Adrenal gland (tissue), 12 donors: ENCODE data around the gene NRSN2. TPM values are rescaled to one million over a fixed set of nuclear protein-coding genes. Genes with fewer than 3 reads are reported as not detected.
"Not testable (repeated sequence)": the region's sequence is repeated elsewhere in the genome, so short reads cannot be mapped to it uniquely, and the experiment has no call there.

ENCODE experiments used
- DNase-seq, 7 donors: peaks; one replicate each; pipeline ENCODE4 v3.0.0-alpha.2; 2019 to 2020
- H3K27ac ChIP-seq, 5 donors: fragments of 200-600 bp; sonication (generic) in 4 of 5; 1 replicate in 3 of 5; 2 replicates in 2 of 5; pipeline versions ENCODE4 v1.5.1 to v1.8.0; 2016 to 2020; ENCODE audit warnings: mild to moderate bottlenecking in 1 of 5
- H3K27me3 ChIP-seq: fragments of 200-600 bp; 2 replicates; pipeline ENCODE4 v1.8.0; 2021
- H3K36me3 ChIP-seq, 2 donors: fragments of 200-600 bp; replicated peaks in 1 of 2; 1 replicate in 1 of 2; 2 replicates in 1 of 2; pipeline versions ENCODE4 v1.5.1 to v1.8.0; 2018 to 2022
- H3K4me1 ChIP-seq, 2 donors: fragments of 200-600 bp; replicated peaks in 1 of 2; 1 replicate in 1 of 2; 2 replicates in 1 of 2; pipeline versions ENCODE4 v1.5.1 to v1.8.0; 2018 to 2021
- H3K4me3 ChIP-seq, 4 donors: fragments of 200-600 bp; sonication (generic) in 3 of 4; one replicate each; pipeline ENCODE4 v1.5.1; 2016 to 2018
- H3K9me3 ChIP-seq, 3 donors: fragments of 200-600 bp; sonication (generic) in 1 of 3; replicated peaks in 1 of 3; 1 replicate in 2 of 3; 2 replicates in 1 of 3; pipeline versions ENCODE4 v1.5.1 to v1.8.0; 2016 to 2021
- POLR2A ChIP-seq, 2 donors: fragments of 450-650 bp; IDR thresholded peaks; one replicate each; pipeline ENCODE4 v1.6.1; 2017; ENCODE audit warnings: antibody characterized with exemption in 2 of 2, mild to moderate bottlenecking in 2 of 2, moderate library complexity in 1 of 2
- WGBS, 4 donors: extraction: QIAGEN DNeasy Blood & Tissue Kit in 2 of 4; methylation state at CpG; one replicate each; pipeline versions ENCODE4 v1.1.5 to v1.1.7; 2013 to 2017; 5-methylcytosine and 5-hydroxymethylcytosine counted together
- intact Hi-C, 2 donors: fragments of 100-400 bp; cut with DNase I; formaldehyde crosslinking; loops; one replicate each; pipeline versions ENCODE4 v1.14.1 to v1.15.0; 2022 to 2023
- polyA plus RNA-seq, 3 donors: library from polyadenylated mRNA; stranded (reverse); fragments of 200-250 nt in 2 of 3; fragments of 350-450 nt in 1 of 3; fragmentation: Illumina TruSeq in 1 of 3; extraction: RNeasy Lipid Tissue Mini Kit (QIAGEN cat#74804) in 1 of 3; gene quantifications; one replicate each; pipeline ENCODE4 v1.2.3, GENCODE V29; 2013 to 2014
- total RNA-seq, 9 donors: library from RNA; depleted of rRNA in 4 of 9; stranded (reverse); fragments of >200 nt in 4 of 9; fragments of 120-200 nt in 1 of 9; fragmentation: NEBNext Ultra II Directional in 1 of 9; extraction: Animal tissue kit (Norgen Biotek cat#: 25700) in 1 of 9; gene quantifications; one replicate each; pipeline versions ENCODE4 v1.1.0 to v1.2.4, GENCODE V29; 2013 to 2023
- TF ChIP-seq, protein P1 (sequence below), 6 experiments: fragments of 450-650 bp in 4 of 6; fragments of 200-600 bp in 2 of 6; sonication (generic) in 1 of 6; IDR thresholded peaks; 1 replicate in 5 of 6; 2 replicates in 1 of 6; pipeline versions ENCODE4 v1.5.1 to v1.8.0; 2016 to 2021; ENCODE audit warnings: antibody characterized with exemption in 6 of 6, mild to moderate bottlenecking in 2 of 6, moderate library complexity in 1 of 6
- donor health status: healthy with polysubstance abuse.
- donor health status: Bipolar disorder and iron deficiency.
- donor health status: DM: yes; HTN: yes; CAD: no.
- donor health status: DM: no; HTN: no; CAD: no.
- donor health status: DM: no; HTN: no; CAD: no.
- donor health status: DM: yes; HTN: yes; CAD: no.

NRSN2 gene
- total and polyA plus RNA-seq, 12 donors: 33.7 to 263 (median 82.1) TPM

DNA sequence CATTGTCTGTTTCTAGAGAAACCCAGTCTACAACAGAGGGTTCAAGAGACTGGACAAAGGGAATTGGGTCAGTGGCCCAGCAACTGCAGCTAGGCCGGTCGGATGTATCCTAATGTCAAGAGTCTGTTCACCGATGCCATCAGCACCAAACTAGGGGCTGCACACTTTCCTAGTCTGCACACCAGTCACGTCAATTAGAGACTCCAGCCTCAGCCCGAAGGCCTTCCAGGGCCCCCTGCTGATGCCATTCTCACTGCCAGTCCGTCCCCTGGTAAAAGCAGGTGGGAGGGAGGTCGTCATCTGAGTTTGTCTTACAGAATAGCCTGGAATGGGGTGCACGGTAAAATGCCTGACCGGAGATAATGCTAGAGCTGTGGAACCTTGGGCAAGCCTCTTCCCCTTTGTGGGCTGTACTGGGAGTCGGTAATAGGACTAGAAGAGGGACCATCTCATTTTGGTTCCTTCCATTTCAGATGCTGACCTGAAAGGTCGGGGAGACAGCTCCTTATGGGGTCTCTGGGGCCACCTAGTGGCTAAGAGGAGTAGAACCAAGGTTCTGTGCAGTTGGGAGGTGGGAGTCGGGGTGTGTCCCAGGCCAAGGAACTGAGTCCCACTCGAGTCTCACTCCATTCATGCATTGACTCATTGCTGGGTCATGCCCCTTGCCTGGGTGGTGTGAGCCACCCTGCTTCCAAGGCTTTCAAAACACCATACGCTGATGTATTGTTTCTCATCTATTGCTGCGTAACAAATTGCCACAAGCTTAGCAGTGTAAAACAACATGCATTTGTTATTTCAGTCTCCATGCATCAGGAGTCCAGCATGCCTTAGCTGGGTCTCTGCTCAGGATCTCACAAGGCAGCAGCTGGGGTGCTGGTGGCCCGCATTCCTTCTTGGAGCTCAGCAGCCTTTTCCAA is 16.4 kb upstream of the NRSN2 start:
- peak; percentile 51 to 82 (median 67) for DNase-seq
- Histone ChIP-seq H3K4me1 (peaks cover 20 to 31% of the 10 kb centered on the region in 2 donors), H3K9me3 (no peaks in the 10 kb centered on the region), H3K4me3 (no peak overlapping the region), H3K27me3 (no peaks in the 10 kb centered on the region), H3K27ac (peak overlapping the region in 2 of 5 donors; percentile 7 to 67), H3K36me3 (no peaks in the 10 kb centered on the region)
- intact Hi-C loops: loop anchor here (5.0 to 10.0 kb wide), 3 partner anchors 46 to 126 kb away; no protein-coding TSS in a partner anchor
- TF ChIP-seq POLR2A (IDR thresholded peaks at IDR 0.05): no peak
- TF ChIP-seq, protein P1, sequence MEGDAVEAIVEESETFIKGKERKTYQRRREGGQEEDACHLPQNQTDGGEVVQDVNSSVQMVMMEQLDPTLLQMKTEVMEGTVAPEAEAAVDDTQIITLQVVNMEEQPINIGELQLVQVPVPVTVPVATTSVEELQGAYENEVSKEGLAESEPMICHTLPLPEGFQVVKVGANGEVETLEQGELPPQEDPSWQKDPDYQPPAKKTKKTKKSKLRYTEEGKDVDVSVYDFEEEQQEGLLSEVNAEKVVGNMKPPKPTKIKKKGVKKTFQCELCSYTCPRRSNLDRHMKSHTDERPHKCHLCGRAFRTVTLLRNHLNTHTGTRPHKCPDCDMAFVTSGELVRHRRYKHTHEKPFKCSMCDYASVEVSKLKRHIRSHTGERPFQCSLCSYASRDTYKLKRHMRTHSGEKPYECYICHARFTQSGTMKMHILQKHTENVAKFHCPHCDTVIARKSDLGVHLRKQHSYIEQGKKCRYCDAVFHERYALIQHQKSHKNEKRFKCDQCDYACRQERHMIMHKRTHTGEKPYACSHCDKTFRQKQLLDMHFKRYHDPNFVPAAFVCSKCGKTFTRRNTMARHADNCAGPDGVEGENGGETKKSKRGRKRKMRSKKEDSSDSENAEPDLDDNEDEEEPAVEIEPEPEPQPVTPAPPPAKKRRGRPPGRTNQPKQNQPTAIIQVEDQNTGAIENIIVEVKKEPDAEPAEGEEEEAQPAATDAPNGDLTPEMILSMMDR (IDR thresholded peaks at IDR 0.05): peak; percentile 63 to 86 (median 82)
- 43 to 51% (median 45%) methylated on average over 11 to 16 of the region's 16 CpGs for WGBS, 4 donors

GRCh38 chr20:334578-334977 is 12.3 kb upstream of the NRSN2 start:
- Histone ChIP-seq H3K27me3 (no peaks in the 10 kb centered on the region), H3K36me3 (no peaks in the 10 kb centered on the region), H3K9me3 (no peaks in the 10 kb centered on the region), H3K4me3 (no peak overlapping the region), H3K27ac (no peak overlapping the region), H3K4me1 (peaks cover 0 to 17% of the 10 kb centered on the region in 2 donors)
- TF ChIP-seq POLR2A (IDR thresholded peaks at IDR 0.05): no peak
- TF ChIP-seq, protein P1 (IDR thresholded peaks at IDR 0.05): no peak
- WGBS, 4 donors: 93 to 97% (median 95%) methylated on average over 8 of the region's 8 CpGs
- no peak for DNase-seq
- intact Hi-C loops: loop anchor here (5.0 to 10.0 kb wide), 3 partner anchors 50 to 130 kb away; no protein-coding TSS in a partner anchor

DNA sequence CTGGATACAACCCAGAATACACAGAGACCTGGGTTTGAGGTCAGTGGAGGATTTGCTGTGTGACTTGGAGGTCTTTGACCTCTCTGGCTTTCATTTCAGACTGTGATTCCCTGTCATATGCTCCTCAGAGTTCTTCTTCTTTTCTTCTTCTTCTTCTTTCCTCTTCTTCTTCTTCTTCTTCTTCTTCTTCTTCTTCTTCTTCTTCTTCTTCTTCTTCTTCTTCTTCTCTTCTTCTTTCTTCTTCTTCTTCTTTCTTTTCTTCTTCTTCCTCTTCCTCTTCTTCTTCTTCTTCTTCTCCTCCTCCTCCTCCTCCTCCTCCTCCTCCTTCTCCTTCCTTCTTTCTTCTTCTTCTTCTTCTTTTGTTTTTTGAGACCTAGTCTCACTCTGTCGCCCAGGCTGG is 10.9 kb upstream of the NRSN2 start:
- H3K9me3 ChIP-seq, H3K4me1 ChIP-seq, DNase-seq, H3K36me3 ChIP-seq, H3K27ac ChIP-seq, H3K4me3 ChIP-seq, H3K27me3 ChIP-seq: not testable (repeated sequence)
- WGBS, 4 donors: 87 to 100% (median 98%) methylated on average over 1 of the region's 1 CpG
- intact Hi-C loops: loop anchor here (10.0 kb wide), 2 partner anchors 51 to 131 kb away; no protein-coding TSS in a partner anchor

- Histone ChIP-seq H3K4me1 (peaks cover 0 to 4% of the 10 kb centered on the region in 2 donors), H3K27me3 (no peaks in the 10 kb centered on the region), H3K36me3 (no peaks in the 10 kb centered on the region), H3K27ac (no peak overlapping the region), H3K4me3 (no peak overlapping the region), H3K9me3 (no peaks in the 10 kb centered on the region)
- 51 to 67% (median 63%) methylated on average over 2 of the region's 2 CpGs for WGBS, 4 donors
- peak in 5 of 7 donors; percentile 37 to 59 (median 53) for DNase-seq
- TF ChIP-seq POLR2A (IDR thresholded peaks at IDR 0.05): no peak
- TF ChIP-seq, protein P1 (IDR thresholded peaks at IDR 0.05): no peak
- intact Hi-C loops: no loop called here
Measured at GRCh38 chr20:341682-342081, 5.2 kb upstream of the NRSN2 start.
